Effector memory CD4-positive, alpha-beta T cell (primary cell): Measurements from ENCODE around the gene TAPBPL.

Experiments
- DNase-seq, 3 donors: peaks; one replicate each; pipeline ENCODE4 v3.0.0-alpha.2; 2020
- H3K27ac ChIP-seq: 2 replicates; pipeline ENCODE4 v1.7.0; 2013; ENCODE audit warnings: mild to moderate bottlenecking, low read length, moderate library complexity; ENCODE audit not compliant: insufficient read depth, poor library complexity, severe bottlenecking
- H3K27me3 ChIP-seq: replicated peaks from 2 replicates; pipeline ENCODE4 v1.7.0; 2013; ENCODE audit warnings: mild to moderate bottlenecking, low read length; ENCODE audit not compliant: insufficient read depth, control insufficient read depth, poor library complexity, severe bottlenecking
- H3K36me3 ChIP-seq: 2 replicates; pipeline ENCODE4 v1.7.0; 2013; ENCODE audit warnings: mild to moderate bottlenecking, low read length, moderate library complexity; ENCODE audit not compliant: control insufficient read depth, insufficient read depth
- H3K4me1 ChIP-seq: 2 replicates; pipeline ENCODE4 v1.7.0; 2013; ENCODE audit warnings: low read length, mild to moderate bottlenecking; ENCODE audit not compliant: control insufficient read depth, insufficient read depth, poor library complexity, severe bottlenecking
- H3K4me3 ChIP-seq: 2 replicates; pipeline ENCODE4 v1.7.0; 2013; ENCODE audit warnings: low read length, low read depth, mild to moderate bottlenecking; ENCODE audit not compliant: insufficient read depth, poor library complexity, severe bottlenecking
- H3K9me3 ChIP-seq: 2 replicates; pipeline ENCODE4 v1.7.0; 2013; ENCODE audit warnings: mild to moderate bottlenecking, low read length, moderate library complexity; ENCODE audit not compliant: control insufficient read depth

Gene TAPBPL

DNA sequence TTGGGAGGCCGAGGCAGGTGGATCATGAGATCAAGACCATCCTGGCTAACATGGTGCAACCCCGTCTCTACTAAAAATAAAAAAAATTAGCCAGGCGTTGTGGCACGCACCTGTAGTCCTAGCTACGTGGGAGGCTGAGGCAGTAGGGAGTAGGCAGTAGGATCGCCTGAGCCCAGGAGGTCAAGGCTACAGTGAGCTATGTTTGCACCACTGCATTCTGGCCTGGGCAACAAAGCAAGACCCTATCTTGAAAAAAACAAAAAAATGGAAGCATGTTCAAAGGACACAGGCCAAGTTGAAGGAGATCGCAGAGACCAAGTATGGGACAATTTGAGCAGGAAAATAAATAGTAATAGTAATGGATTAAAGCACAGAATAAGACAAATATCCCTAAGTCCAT, 56.2 kb downstream of the TAPBPL start:
- H3K36me3 ChIP-seq: peaks cover 5% of the 10 kb centered on the region
- H3K4me3 ChIP-seq: no peak overlapping the region
- DNase-seq: no peak
- H3K27ac ChIP-seq: no peak overlapping the region
- H3K9me3 ChIP-seq: no peaks in the 10 kb centered on the region
- H3K4me1 ChIP-seq: no peaks in the 10 kb centered on the region
- no peaks in the 10 kb centered on the region for H3K27me3 ChIP-seq
